Gastroesophageal sphincter (tissue), 3 donors: ENCODE data around the gene HDDC2.

Source experiments
- CTCF ChIP-seq, 4 experiments: fragments of 200-600 bp in 2 of 4; fragments of 450-650 bp in 2 of 4; sonication (generic) in 1 of 4; IDR thresholded peaks; one replicate each; pipeline ENCODE4 v1.5.1; 2017 to 2019; ENCODE audit warnings: antibody characterized with exemption in 4 of 4, mild to moderate bottlenecking in 2 of 4, moderate library complexity in 2 of 4
- EP300 ChIP-seq: sonication (generic); formaldehyde crosslinking; IDR thresholded peaks from one replicate; pipeline ENCODE4 v1.6.1; 2017; ENCODE audit warnings: antibody characterized with exemption, mild to moderate bottlenecking
- POLR2A ChIP-seq, 2 donors: fragments of 450-650 bp; IDR thresholded peaks; one replicate each; pipeline ENCODE4 v1.6.1; 2017; ENCODE audit warnings: antibody characterized with exemption in 2 of 2, mild to moderate bottlenecking in 2 of 2, moderate library complexity in 1 of 2
- POLR2AphosphoS5 ChIP-seq: sonication (generic); formaldehyde crosslinking; IDR thresholded peaks from one replicate; pipeline ENCODE4 v1.6.1; 2017; ENCODE audit warnings: antibody characterized with exemption

- TF ChIP-seq CTCF (IDR thresholded peaks at IDR 0.05): no peak
- TF ChIP-seq POLR2A (IDR thresholded peaks at IDR 0.05): no peak
- no peak for TF ChIP-seq POLR2AphosphoS5
- TF ChIP-seq EP300: no peak
These were observed 39.2 kb upstream of the HDDC2 start for GRCh38 chr6:125340991-125341390.
